Measurements from ENCODE around the gene CHCHD1. TPM values are rescaled to one million over a fixed set of nuclear protein-coding genes. Genes with fewer than 3 reads are reported as not detected.

Gene CHCHD1
- total RNA-seq, 1 experiment from 2014 or later = 19.5 TPM

DNA sequence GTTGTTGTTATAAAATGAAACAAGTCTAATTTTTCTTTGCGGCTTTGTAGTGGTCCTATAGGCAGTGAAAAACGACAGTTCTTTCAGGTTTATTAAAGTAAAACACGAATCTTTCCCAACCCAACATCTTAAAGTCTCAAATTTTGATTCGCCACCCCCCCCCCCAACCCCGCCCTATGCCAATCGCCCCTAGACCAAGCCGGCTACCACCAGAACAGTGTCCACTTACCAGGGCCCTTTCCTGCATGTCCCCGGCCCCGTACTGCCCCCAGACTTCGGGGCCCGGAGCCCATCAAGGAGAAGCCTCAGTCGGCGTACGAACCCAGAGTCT lies 335 bp upstream of the CHCHD1 start:
- no TSS peak for BruUV-seq (replicated peaks)
- TF ChIP-seq, protein P1, sequence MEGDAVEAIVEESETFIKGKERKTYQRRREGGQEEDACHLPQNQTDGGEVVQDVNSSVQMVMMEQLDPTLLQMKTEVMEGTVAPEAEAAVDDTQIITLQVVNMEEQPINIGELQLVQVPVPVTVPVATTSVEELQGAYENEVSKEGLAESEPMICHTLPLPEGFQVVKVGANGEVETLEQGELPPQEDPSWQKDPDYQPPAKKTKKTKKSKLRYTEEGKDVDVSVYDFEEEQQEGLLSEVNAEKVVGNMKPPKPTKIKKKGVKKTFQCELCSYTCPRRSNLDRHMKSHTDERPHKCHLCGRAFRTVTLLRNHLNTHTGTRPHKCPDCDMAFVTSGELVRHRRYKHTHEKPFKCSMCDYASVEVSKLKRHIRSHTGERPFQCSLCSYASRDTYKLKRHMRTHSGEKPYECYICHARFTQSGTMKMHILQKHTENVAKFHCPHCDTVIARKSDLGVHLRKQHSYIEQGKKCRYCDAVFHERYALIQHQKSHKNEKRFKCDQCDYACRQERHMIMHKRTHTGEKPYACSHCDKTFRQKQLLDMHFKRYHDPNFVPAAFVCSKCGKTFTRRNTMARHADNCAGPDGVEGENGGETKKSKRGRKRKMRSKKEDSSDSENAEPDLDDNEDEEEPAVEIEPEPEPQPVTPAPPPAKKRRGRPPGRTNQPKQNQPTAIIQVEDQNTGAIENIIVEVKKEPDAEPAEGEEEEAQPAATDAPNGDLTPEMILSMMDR (IDR thresholded peaks at IDR 0.05; ENCODE audit: unreplicated experiment) = no peak
- Mint-ChIP-seq H3K27ac (ENCODE audit: low read depth, unreplicated experiment) (peak overlapping the region; percentile 99), H3K4me3 (ENCODE audit: unreplicated experiment) (peak overlapping the region; percentile 99), H3K27me3 (ENCODE audit: insufficient read depth, unreplicated experiment) (no peaks in the 10 kb centered on the region), H3K9me3 (ENCODE audit: unreplicated experiment) (no peaks in the 10 kb centered on the region), H3K4me1 (ENCODE audit: insufficient read depth, unreplicated experiment) (peaks cover 28% of the 10 kb centered on the region), H3K36me3 (ENCODE audit: insufficient read depth, unreplicated experiment) (peaks cover 59% of the 10 kb centered on the region)
- intact Hi-C loops (cut with micrococcal nuclease) = no loop called here
- no peak for DNase-seq (ENCODE audit: unreplicated experiment)
- CTCF ChIA-PET = interaction anchor here (0.9 kb wide), 1 partner anchor 159 kb away, joined by 3 read pairs; no protein-coding TSS in a partner anchor
- POLR2A ChIA-PET = interaction anchor here (0.6 to 9.9 kb wide), 16 partner anchors 8 to 369 kb away, joined by 3 to 202 read pairs (median 5); partner anchors contain the start of genes ADK, AP3M1, PPP3CB and SEC24C

GRCh38 chr10:73782749-73783085 lies 869 bp downstream of the CHCHD1 start:
- no peaks in the 10 kb centered on the region for H3K27me3 Mint-ChIP-seq (ENCODE audit: insufficient read depth, unreplicated experiment)
- intact Hi-C loops (cut with micrococcal nuclease) = loop anchor here (1.0 kb wide), 1 partner anchor 10 kb away; a partner anchor contains a TSS
- H3K27ac Mint-ChIP-seq (ENCODE audit: low read depth, unreplicated experiment) = peak overlapping the region; percentile 99
- TSS peak; percentile 22 for BruUV-seq (replicated peaks)
- H3K4me1 Mint-ChIP-seq (ENCODE audit: insufficient read depth, unreplicated experiment) = peaks cover 28% of the 10 kb centered on the region
- ChIA-PET CTCF (interaction anchor here (0.6 to 0.7 kb wide), 2 partner anchors 37 to 1155 kb away, joined by 3 read pairs; no protein-coding TSS in a partner anchor), POLR2A (interaction anchor here (0.7 to 9.9 kb wide), 8 partner anchors 9 to 181 kb away, joined by 3 to 202 read pairs (median 4); partner anchors contain the start of gene SEC24C)
- peaks cover 48% of the 10 kb centered on the region for H3K36me3 Mint-ChIP-seq (ENCODE audit: insufficient read depth, unreplicated experiment)
- H3K9me3 Mint-ChIP-seq (ENCODE audit: unreplicated experiment) = no peaks in the 10 kb centered on the region
- no peak for DNase-seq (ENCODE audit: unreplicated experiment)
- TF ChIP-seq, protein P1 (IDR thresholded peaks at IDR 0.05; ENCODE audit: unreplicated experiment) = no peak
- H3K4me3 Mint-ChIP-seq (ENCODE audit: unreplicated experiment) = peak overlapping the region; percentile 99

DNA sequence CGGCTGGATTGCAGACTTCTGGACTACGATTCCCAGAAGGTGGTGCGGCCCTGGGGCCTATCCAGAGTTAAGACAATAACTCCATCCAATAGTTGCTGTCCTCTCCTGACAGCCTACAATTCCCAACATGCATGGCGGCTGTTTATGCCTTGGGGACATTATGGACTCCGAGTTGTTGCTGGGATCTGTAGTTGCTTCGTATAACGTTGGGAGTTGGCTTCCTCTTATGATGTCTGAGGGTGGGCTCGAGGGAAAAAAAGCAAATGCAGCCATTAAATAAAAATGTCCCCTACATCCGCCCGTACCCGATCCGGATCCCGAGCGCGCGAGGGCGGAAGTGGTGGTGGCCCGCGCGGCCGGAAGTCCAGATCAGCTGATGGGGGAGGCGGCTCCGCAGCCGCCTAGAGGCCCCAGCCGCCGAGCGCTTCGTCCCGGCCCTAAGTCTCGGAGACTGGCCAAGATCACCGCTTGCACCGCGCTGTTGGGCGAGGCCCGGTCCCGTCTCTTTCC lies 3.4 kb downstream of the CHCHD1 start, which contains the start of gene ZSWIM8:
Gene ZSWIM8 (plus strand): TSS at position 396 of the 510 bp plus-strand sequence. CDS start 273 bp downstream, outside the sequence.
- TF ChIP-seq, protein P1 (IDR thresholded peaks at IDR 0.05; ENCODE audit: unreplicated experiment) = no peak
- H3K4me1 Mint-ChIP-seq (ENCODE audit: insufficient read depth, unreplicated experiment) = peaks cover 28% of the 10 kb centered on the region
- peak; percentile 95 for DNase-seq (ENCODE audit: unreplicated experiment)
- no TSS peak for BruUV-seq (replicated peaks)
- H3K36me3 Mint-ChIP-seq (ENCODE audit: insufficient read depth, unreplicated experiment) = peaks cover 33% of the 10 kb centered on the region
- no peaks in the 10 kb centered on the region for H3K9me3 Mint-ChIP-seq (ENCODE audit: unreplicated experiment)
- POLR2A ChIA-PET = interaction anchor here (0.6 to 9.9 kb wide), 16 partner anchors 9 to 393 kb away, joined by 3 to 202 read pairs (median 5); partner anchors contain the start of gene SEC24C
- no peaks in the 10 kb centered on the region for H3K27me3 Mint-ChIP-seq (ENCODE audit: insufficient read depth, unreplicated experiment)
- peak within 1 kb of the TSS; percentile 84 for H3K27ac Mint-ChIP-seq (ENCODE audit: low read depth, unreplicated experiment)
- CTCF ChIA-PET = interaction anchor here (1.3 to 1.4 kb wide), 2 partner anchors 20 to 24 kb away, joined by 3 to 6 read pairs; no protein-coding TSS in a partner anchor
- intact Hi-C loops (cut with micrococcal nuclease) = loop anchor here (1.0 kb wide), 1 partner anchor 94 kb away; no protein-coding TSS in a partner anchor
- H3K4me3 Mint-ChIP-seq (ENCODE audit: unreplicated experiment) = peak within 1 kb of the TSS; percentile 78

DNA sequence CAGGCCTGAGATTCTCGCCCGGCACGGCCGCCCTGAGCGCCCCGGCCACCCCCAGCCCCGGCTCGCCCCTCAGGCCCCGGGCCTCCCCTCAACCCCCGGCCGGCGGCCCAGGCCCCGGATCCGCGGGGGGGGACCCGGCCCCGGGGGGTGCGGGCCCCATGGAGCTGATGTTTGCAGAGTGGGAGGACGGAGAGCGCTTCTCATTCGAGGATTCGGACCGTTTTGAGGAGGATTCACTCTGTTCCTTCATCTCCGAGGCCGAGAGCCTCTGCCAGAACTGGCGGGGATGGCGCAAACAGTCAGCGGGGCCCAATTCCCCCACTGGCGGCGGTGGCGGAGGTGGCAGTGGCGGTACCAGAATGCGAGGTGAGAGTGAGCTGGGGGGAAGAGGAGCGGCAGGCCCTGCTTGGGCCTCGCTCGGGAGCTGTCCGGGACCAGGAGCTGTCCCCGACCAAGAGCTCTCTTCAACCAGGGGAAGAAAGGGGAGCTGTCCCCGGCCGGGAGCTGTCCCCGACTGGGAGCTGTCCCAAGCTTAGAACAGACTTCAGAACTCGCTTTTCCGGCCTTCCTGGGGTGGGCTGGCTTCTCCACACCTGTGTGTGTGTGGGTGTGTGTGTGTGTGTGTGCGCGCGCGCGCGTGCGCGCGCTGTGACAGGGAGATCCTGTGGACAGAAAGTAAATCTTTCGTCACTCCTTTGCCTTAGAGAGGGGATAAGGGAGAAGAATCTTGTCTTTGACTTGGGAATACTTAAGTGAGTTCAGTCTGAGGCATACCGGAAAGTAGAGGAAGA lies 4.1 kb downstream of the CHCHD1 start:
- TF ChIP-seq, protein P1 (IDR thresholded peaks at IDR 0.05; ENCODE audit: unreplicated experiment) = no peak
- ChIA-PET POLR2A (interaction anchor here (0.6 to 9.9 kb wide), 22 partner anchors 9 to 393 kb away, joined by 3 to 202 read pairs (median 4); partner anchors contain the start of genes CAMK2G and SEC24C), CTCF (interaction anchor here (0.8 to 1.4 kb wide), 4 partner anchors 19 to 34 kb away, joined by 3 to 6 read pairs (median 4); no protein-coding TSS in a partner anchor)
- Mint-ChIP-seq H3K9me3 (ENCODE audit: unreplicated experiment) (no peaks in the 10 kb centered on the region), H3K27ac (ENCODE audit: low read depth, unreplicated experiment) (peak overlapping the region; percentile 84), H3K4me1 (ENCODE audit: insufficient read depth, unreplicated experiment) (peaks cover 21% of the 10 kb centered on the region), H3K36me3 (ENCODE audit: insufficient read depth, unreplicated experiment) (peaks cover 33% of the 10 kb centered on the region), H3K27me3 (ENCODE audit: insufficient read depth, unreplicated experiment) (no peaks in the 10 kb centered on the region), H3K4me3 (ENCODE audit: unreplicated experiment) (peak overlapping the region; percentile 78)
- intact Hi-C loops (cut with micrococcal nuclease) = loop anchor here (1.0 kb wide), 1 partner anchor 93 kb away; no protein-coding TSS in a partner anchor
- no TSS peak for BruUV-seq (replicated peaks)
- DNase-seq (ENCODE audit: unreplicated experiment) = peak; percentile 20
